ENCODE data around the gene UVRAG.
A peak's percentile ranks its signal among the peaks of the same experiment; 100 is the strongest.

Gene UVRAG

DNA sequence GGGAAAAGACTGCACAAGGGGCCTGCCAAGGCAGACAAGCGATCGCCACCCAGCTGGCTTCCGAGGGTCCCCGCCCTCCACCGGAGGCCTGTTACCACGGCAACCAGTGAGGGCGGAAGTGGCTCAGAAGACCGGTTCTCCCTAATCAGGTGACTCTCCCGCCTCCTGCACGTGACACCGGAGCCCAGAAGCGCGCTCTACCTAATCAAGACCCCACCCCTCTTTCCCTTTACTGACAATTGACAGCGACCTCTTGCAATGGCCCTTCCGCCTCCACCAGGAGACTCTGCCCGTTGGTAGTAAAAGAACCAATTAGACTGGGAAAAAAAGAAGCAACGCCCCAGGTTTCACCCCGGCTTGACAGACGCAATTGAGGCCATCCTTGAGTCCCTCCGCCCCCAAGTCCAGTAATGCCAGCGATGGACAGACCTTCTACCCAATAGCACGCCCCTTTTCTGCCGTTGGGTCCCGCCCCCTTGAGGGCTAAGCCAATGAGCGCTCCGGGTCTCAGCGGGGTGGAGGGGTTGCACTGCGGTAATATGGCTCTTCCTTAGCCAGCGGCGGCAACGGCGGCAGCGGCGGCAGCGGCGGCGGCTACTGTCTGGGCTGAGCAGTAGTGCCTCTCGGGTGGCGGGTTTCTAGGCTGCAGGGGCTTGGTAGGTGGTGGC is at the start of gene UVRAG:
Gene UVRAG, plus strand, starts transcription at position 534 of the 668 bp plus-strand sequence. CDS start 198 bp downstream, outside the sequence.
- peak; percentile 100 for DNase-seq (ENCODE audit: low read depth)
- TF ChIP-seq, protein P1, sequence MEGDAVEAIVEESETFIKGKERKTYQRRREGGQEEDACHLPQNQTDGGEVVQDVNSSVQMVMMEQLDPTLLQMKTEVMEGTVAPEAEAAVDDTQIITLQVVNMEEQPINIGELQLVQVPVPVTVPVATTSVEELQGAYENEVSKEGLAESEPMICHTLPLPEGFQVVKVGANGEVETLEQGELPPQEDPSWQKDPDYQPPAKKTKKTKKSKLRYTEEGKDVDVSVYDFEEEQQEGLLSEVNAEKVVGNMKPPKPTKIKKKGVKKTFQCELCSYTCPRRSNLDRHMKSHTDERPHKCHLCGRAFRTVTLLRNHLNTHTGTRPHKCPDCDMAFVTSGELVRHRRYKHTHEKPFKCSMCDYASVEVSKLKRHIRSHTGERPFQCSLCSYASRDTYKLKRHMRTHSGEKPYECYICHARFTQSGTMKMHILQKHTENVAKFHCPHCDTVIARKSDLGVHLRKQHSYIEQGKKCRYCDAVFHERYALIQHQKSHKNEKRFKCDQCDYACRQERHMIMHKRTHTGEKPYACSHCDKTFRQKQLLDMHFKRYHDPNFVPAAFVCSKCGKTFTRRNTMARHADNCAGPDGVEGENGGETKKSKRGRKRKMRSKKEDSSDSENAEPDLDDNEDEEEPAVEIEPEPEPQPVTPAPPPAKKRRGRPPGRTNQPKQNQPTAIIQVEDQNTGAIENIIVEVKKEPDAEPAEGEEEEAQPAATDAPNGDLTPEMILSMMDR (IDR thresholded peaks at IDR 0.05; ENCODE audit: control insufficient read depth, extremely low read depth, insufficient read depth) = no peak
- H3K4me3 ChIP-seq (ENCODE audit: low read depth, low read length) = peak within 1 kb of the TSS; percentile 93

DNA sequence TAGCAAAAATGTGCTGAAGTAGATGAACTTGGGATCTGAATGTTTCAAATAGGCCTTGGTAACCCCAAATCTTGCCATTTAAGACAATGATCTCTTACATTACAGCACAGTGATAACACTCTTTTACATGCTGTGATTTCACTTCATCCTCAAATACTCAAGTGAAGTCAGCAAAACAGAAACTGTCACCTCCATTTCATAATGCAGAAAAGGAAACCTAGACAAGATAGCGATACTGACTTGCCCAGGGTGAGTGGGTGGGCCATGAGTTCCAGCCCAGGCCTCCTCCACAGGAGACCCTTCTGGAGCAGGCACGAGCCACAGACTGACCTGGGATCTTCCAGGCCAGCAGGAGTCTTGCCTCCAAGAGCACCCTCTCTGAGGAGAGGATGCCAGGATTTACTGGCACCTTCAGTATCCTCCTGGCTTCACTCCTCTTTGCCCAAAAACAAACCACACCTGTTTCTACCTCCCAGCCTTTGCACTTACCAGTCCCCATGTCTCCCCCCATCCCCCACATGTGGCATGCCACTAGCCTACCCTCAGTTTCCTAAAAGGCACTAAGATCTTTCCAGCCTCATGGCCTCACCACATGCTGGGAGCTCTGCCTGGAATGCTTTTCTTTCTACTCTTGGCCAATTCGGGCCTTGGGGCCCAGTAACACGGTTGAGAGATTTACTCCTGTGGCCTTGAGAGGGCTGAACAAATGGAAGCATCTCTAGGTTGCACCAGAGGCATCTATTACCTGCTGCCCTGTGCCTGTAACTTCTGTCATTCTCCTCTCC is 48.4 kb upstream of the UVRAG start:
- no peak for DNase-seq (ENCODE audit: low read depth)
- TF ChIP-seq, protein P1 (IDR thresholded peaks at IDR 0.05; ENCODE audit: control insufficient read depth, extremely low read depth, insufficient read depth) = no peak
- no peak overlapping the region for H3K4me3 ChIP-seq (ENCODE audit: low read depth, low read length)

DNA sequence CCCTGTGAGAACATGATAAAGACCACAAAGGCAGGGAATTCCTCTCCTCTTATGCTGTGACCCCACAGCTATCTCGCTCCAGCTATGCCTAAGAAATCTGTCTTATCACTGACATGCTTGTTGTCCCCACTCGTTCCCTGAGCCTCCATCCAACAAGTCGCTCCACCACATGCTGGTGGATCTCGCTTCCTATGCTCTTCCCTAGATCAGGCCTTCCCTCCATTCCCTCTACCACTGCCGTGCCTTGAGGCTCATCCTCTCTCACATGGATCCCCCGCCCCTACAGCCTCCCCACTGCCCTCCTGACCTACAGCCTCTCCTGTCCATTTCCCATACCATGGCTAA is 47.8 kb upstream of the UVRAG start:
- no peak for DNase-seq (ENCODE audit: low read depth)
- no peak overlapping the region for H3K4me3 ChIP-seq (ENCODE audit: low read depth, low read length)
- TF ChIP-seq, protein P1 (IDR thresholded peaks at IDR 0.05; ENCODE audit: control insufficient read depth, extremely low read depth, insufficient read depth) = no peak

DNA sequence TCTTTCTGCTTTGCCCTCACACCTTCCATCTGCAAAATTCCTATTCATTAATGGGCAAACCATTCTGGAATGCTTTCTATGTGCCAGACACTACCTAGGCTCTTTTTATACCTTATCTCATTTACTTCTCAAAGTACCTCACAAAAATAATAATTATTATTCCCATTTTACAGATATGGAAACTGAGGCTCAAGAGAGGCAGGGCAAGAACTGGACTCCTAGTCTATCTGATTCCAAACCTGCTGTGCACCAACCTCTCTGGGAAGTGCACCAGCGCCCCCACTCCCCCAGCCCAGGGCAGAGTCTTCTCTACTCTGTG is 47.3 kb upstream of the UVRAG start:
- TF ChIP-seq, protein P1 (IDR thresholded peaks at IDR 0.05; ENCODE audit: control insufficient read depth, extremely low read depth, insufficient read depth) = no peak
- peak overlapping the region; percentile 71 for H3K4me3 ChIP-seq (ENCODE audit: low read depth, low read length)
- DNase-seq (ENCODE audit: low read depth) = no peak

DNA sequence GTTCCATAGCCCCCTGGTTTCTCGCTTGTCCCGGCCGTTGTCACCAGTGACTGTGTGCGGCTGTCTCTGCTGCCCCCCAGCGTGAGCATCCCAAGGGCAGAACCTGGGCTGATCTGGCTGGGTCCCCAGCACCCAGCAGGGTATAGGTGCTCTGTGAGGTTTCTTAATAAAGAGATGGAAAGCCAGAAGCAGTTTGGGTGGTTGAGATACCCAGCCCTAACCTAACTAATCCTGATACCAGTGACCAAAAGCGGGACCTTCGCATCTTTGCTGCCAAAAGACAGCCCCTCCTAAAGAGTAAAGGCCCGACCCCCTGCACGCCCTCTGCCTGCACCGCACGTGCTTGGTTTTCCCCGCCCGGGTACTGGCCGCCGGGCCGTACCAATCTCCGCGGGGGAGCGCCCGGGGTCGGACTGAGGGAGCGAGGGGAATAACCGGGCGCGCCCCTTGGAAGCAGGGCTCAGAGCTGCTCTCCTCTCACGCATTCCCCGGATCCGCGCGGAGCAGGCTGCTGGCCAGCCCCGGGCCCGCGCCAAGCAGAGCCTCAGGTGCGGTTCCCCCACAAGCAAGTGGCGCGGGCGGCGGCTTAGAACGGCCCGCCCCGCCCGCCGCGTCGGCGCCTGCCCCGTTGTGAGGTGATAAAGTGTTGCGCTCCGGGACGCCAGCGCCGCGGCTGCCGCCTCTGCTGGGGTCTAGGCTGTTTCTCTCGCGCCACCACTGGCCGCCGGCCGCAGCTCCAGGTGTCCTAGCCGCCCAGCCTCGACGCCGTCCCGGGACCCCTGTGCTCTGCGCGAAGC is 46.7 kb upstream of the UVRAG start, which contains the start of gene DGAT2:
Gene DGAT2, plus strand, starts transcription at position 667 of the 797 bp plus-strand sequence. CDS start 214 bp downstream, outside the sequence.
- TF ChIP-seq, protein P1 (IDR thresholded peaks at IDR 0.05; ENCODE audit: control insufficient read depth, extremely low read depth, insufficient read depth) = peak; percentile 41
- peak; percentile 36 for DNase-seq (ENCODE audit: low read depth)
- H3K4me3 ChIP-seq (ENCODE audit: low read depth, low read length) = peak within 1 kb of the TSS; percentile 71

DNA sequence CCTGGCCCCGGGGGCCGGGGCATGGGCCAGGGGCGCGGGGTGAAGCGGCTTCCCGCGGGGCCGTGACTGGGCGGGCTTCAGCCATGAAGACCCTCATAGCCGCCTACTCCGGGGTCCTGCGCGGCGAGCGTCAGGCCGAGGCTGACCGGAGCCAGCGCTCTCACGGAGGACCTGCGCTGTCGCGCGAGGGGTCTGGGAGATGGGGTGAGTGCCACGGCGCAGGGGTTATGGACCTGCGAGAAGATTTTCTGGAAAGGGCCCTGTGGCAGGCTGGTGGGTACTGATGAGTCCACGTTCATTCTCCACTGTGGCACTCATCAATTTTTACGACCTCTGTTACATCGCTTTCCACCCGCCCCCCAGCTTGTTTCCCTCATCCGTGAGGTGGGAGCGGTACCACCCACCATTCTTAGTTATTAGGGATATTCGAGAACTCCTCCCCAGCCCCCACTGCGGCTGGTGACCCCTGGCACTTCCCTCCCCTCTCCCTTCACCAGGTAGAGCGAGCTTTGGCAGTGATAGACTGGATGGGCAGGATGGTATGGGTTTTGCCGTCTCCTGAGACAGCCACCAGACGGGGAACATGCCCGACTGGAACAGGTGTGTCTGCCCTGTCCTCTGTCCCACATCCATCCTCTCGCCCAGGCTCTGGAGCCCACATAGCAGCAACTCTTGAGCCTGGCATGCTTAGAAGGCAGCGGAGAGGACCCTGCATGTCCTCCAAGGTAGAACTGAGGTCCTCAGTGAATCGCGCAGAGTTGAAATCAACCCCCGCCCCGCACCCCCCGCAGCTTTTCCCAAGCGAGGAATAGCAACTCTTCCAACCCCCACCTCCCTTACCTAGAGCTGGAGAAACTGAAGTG is 45.9 kb upstream of the UVRAG start:
- DNase-seq (ENCODE audit: low read depth) = no peak
- peak overlapping the region; percentile 71 for H3K4me3 ChIP-seq (ENCODE audit: low read depth, low read length)
- TF ChIP-seq, protein P1 (IDR thresholded peaks at IDR 0.05; ENCODE audit: control insufficient read depth, extremely low read depth, insufficient read depth) = no peak

All from LNCaP clone FGC (cell line).